Sigmoid colon (tissue), 4 donors: ENCODE measurements around the gene SPIRE1.

Source experiments
- CTCF ChIP-seq, 4 experiments: fragments of 450-650 bp in 3 of 4; fragments of 200-600 bp in 1 of 4; IDR thresholded peaks; one replicate each; pipeline ENCODE4 v1.5.1; 2016 to 2019; ENCODE audit warnings: antibody characterized with exemption in 4 of 4, mild to moderate bottlenecking in 3 of 4, moderate library complexity in 2 of 4
- POLR2A ChIP-seq, 2 donors: fragments of 450-650 bp; IDR thresholded peaks; one replicate each; pipeline ENCODE4 v1.6.1; 2016; ENCODE audit warnings: antibody characterized with exemption in 2 of 2, mild to moderate bottlenecking in 2 of 2, moderate library complexity in 2 of 2
- POLR2AphosphoS5 ChIP-seq, 4 donors: sonication (generic); formaldehyde crosslinking; IDR thresholded peaks; one replicate each; pipeline ENCODE4 v1.6.1; 2017; ENCODE audit warnings: antibody characterized with exemption in 4 of 4

DNA sequence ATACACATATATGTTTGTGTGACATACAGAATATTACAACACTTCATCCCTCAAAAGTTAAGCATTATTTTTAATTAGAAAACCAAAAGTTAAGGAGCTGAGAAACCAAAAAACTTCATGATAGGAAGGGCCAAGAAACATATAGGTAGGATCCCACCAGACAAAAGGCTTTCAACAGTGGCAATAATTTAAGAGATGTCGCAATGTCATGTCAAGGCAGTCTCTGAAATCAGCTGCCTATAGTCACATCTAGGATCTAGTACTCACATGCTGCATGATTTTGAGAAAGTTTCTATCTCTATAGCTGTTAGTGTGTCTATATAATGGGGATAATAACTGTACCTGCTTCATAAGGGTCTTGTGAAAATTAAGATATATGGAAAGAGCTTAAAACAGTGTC is 72.7 kb downstream of the SPIRE1 start:
- TF ChIP-seq CTCF (IDR thresholded peaks at IDR 0.05), result no peak
- no peak for TF ChIP-seq POLR2AphosphoS5 (IDR thresholded peaks at IDR 0.05)
- TF ChIP-seq POLR2A (IDR thresholded peaks at IDR 0.05), result no peak
